MM.1S (cell line): ENCODE data around the gene ADCY4.

Source experiments
- CTCF ChIP-seq: fragments of 300-600 bp; sonication (generic); IDR thresholded peaks from 2 replicates; pipeline ENCODE4 v1.5.1; 2016; ENCODE audit warnings: antibody characterized with exemption, low read length, mixed read lengths
- EZH2phosphoT487 ChIP-seq: fragments of 300-600 bp; sonication (generic); IDR thresholded peaks from 2 replicates; pipeline ENCODE4 v1.6.1; 2018; ENCODE audit warnings: antibody characterized with exemption, low read length

DNA sequence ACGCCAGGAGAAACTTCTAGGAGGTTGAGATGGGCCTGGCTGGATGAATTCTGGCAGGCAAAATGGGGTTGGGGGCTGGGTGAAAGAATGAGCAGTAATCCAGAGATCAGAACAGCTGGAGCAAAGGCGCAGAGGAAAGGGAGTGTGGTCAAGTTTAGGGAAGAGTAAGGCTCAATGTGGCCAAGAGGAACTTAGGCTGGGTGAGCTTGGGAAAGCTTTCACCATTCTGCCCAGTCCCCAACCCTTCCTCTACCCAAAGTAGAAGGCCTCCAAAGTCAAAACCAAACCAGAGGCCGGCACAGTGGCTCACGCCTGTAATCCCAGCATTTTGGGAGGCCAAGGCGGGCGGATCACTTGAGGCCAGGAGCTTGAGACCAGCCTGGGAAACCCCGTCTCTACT lies 53.2 kb downstream of the ADCY4 start:
- TF ChIP-seq CTCF = no peak
- TF ChIP-seq EZH2phosphoT487 = no peak
